Measurements from ENCODE around the gene ATXN7L1. TPM values are rescaled to one million over a fixed set of nuclear protein-coding genes. Genes with fewer than 3 reads are reported as not detected.

Gene ATXN7L1
- total RNA-seq, 1 experiment from 2014 or later = 6.2 TPM

- H3K27me3 ChIP-seq = no peaks in the 10 kb centered on the region
- H3K9me3 ChIP-seq (replicated peaks) = no peaks in the 10 kb centered on the region
- H3K4me3 ChIP-seq = no peak overlapping the region
- peaks cover 21% of the 10 kb centered on the region for H3K4me1 ChIP-seq
- DNase-seq = no peak
- no peaks in the 10 kb centered on the region for H3K36me3 ChIP-seq
- no peak overlapping the region for H3K27ac ChIP-seq
Measured at GRCh38 chr7:105764506-105764905, 111.9 kb downstream of the ATXN7L1 start.

- Histone ChIP-seq H3K4me3 (no peak overlapping the region), H3K9me3 (replicated peaks) (no peaks in the 10 kb centered on the region), H3K27me3 (no peaks in the 10 kb centered on the region), H3K36me3 (no peaks in the 10 kb centered on the region), H3K4me1 (peaks cover 4% of the 10 kb centered on the region), H3K27ac (no peak overlapping the region)
- DNase-seq = no peak
Measured at GRCh38 chr7:105760551-105761447, 115.6 kb downstream of the ATXN7L1 start.

- Histone ChIP-seq H3K4me3 (no peak overlapping the region), H3K27ac (no peak overlapping the region), H3K9me3 (replicated peaks) (no peaks in the 10 kb centered on the region), H3K4me1 (no peaks in the 10 kb centered on the region), H3K36me3 (no peaks in the 10 kb centered on the region), H3K27me3 (no peaks in the 10 kb centered on the region)
- peak; percentile 67 to 82 for DNase-seq
Measured at GRCh38 chr7:105759670-105760550, 116.5 kb downstream of the ATXN7L1 start.

- peaks cover 11% of the 10 kb centered on the region for H3K4me1 ChIP-seq
- no peak overlapping the region for H3K27ac ChIP-seq
- H3K4me3 ChIP-seq = no peak overlapping the region
- DNase-seq = no peak
- H3K9me3 ChIP-seq (replicated peaks) = no peaks in the 10 kb centered on the region
- no peaks in the 10 kb centered on the region for H3K27me3 ChIP-seq
- H3K36me3 ChIP-seq = no peaks in the 10 kb centered on the region
Measured at GRCh38 chr7:105756367-105756766, 120.0 kb downstream of the ATXN7L1 start.

GRCh38 chr7:105752671-105753275 lies 123.6 kb downstream of the ATXN7L1 start:
- H3K9me3 ChIP-seq (replicated peaks) = no peaks in the 10 kb centered on the region
- no peaks in the 10 kb centered on the region for H3K36me3 ChIP-seq
- H3K27ac ChIP-seq = no peak overlapping the region
- peak; percentile 39 to 73 for DNase-seq
- no peaks in the 10 kb centered on the region for H3K27me3 ChIP-seq
- H3K4me3 ChIP-seq = no peak overlapping the region
- H3K4me1 ChIP-seq = peaks cover 11% of the 10 kb centered on the region

GRCh38 chr7:105751054-105751453 lies 125.3 kb downstream of the ATXN7L1 start:
- Histone ChIP-seq H3K27me3 (no peaks in the 10 kb centered on the region), H3K4me1 (peaks cover 11% of the 10 kb centered on the region), H3K9me3 (replicated peaks) (no peaks in the 10 kb centered on the region), H3K4me3 (no peak overlapping the region), H3K36me3 (no peaks in the 10 kb centered on the region), H3K27ac (no peak overlapping the region)
- no peak for DNase-seq

GRCh38 chr7:105748701-105749100 lies 127.7 kb downstream of the ATXN7L1 start:
- no peaks in the 10 kb centered on the region for H3K27me3 ChIP-seq
- H3K4me3 ChIP-seq = no peak overlapping the region
- H3K36me3 ChIP-seq = no peaks in the 10 kb centered on the region
- no peak for DNase-seq
- no peak overlapping the region for H3K27ac ChIP-seq
- H3K4me1 ChIP-seq = peaks cover 11% of the 10 kb centered on the region
- H3K9me3 ChIP-seq (replicated peaks) = no peaks in the 10 kb centered on the region

GRCh38 chr7:105745681-105746330 lies 130.6 kb downstream of the ATXN7L1 start:
- Histone ChIP-seq H3K4me3 (no peak overlapping the region), H3K4me1 (no peaks in the 10 kb centered on the region), H3K27me3 (no peaks in the 10 kb centered on the region), H3K36me3 (no peaks in the 10 kb centered on the region), H3K27ac (no peak overlapping the region), H3K9me3 (replicated peaks) (no peaks in the 10 kb centered on the region)
- DNase-seq = no peak

GRCh38 chr7:105744258-105744657 lies 132.1 kb downstream of the ATXN7L1 start:
- Histone ChIP-seq H3K27ac (no peak overlapping the region), H3K27me3 (no peaks in the 10 kb centered on the region), H3K9me3 (replicated peaks) (no peaks in the 10 kb centered on the region), H3K36me3 (no peaks in the 10 kb centered on the region), H3K4me3 (no peak overlapping the region), H3K4me1 (no peaks in the 10 kb centered on the region)
- DNase-seq = no peak

- H3K27me3 ChIP-seq = no peaks in the 10 kb centered on the region
- H3K4me3 ChIP-seq = no peak overlapping the region
- no peaks in the 10 kb centered on the region for H3K36me3 ChIP-seq
- no peaks in the 10 kb centered on the region for H3K4me1 ChIP-seq
- DNase-seq = no peak
- H3K27ac ChIP-seq = no peak overlapping the region
- H3K9me3 ChIP-seq (replicated peaks) = no peaks in the 10 kb centered on the region
Measured at GRCh38 chr7:105743351-105744090, 132.9 kb downstream of the ATXN7L1 start.

GRCh38 chr7:105742787-105743186 lies 133.6 kb downstream of the ATXN7L1 start:
- Histone ChIP-seq H3K27me3 (no peaks in the 10 kb centered on the region), H3K36me3 (no peaks in the 10 kb centered on the region), H3K9me3 (replicated peaks) (no peaks in the 10 kb centered on the region), H3K4me3 (no peak overlapping the region), H3K4me1 (no peaks in the 10 kb centered on the region), H3K27ac (no peak overlapping the region)
- no peak for DNase-seq

GRCh38 chr7:105741982-105742381 lies 134.4 kb downstream of the ATXN7L1 start:
- Histone ChIP-seq H3K4me3 (no peak overlapping the region), H3K36me3 (no peaks in the 10 kb centered on the region), H3K27ac (no peak overlapping the region), H3K4me1 (no peaks in the 10 kb centered on the region), H3K27me3 (no peaks in the 10 kb centered on the region), H3K9me3 (replicated peaks) (no peaks in the 10 kb centered on the region)
- DNase-seq = no peak

- no peak for DNase-seq
- peaks cover 16% of the 10 kb centered on the region for H3K4me1 ChIP-seq
- H3K9me3 ChIP-seq (replicated peaks) = no peaks in the 10 kb centered on the region
- no peaks in the 10 kb centered on the region for H3K36me3 ChIP-seq
- no peak overlapping the region for H3K27ac ChIP-seq
- no peak overlapping the region for H3K4me3 ChIP-seq
- H3K27me3 ChIP-seq = no peaks in the 10 kb centered on the region
Measured at GRCh38 chr7:105738133-105738532, 138.3 kb downstream of the ATXN7L1 start.

- DNase-seq = peak; percentile 78 to 85
- no peaks in the 10 kb centered on the region for H3K36me3 ChIP-seq
- H3K4me3 ChIP-seq = peak overlapping the region; percentile 9
Measured at GRCh38 chr7:105734233-105734632, 142.2 kb downstream of the ATXN7L1 start.

More at GRCh38 chr7:105734233-105734632, 142.2 kb downstream of the ATXN7L1 start:
- Histone ChIP-seq H3K4me1 (peaks cover 22% of the 10 kb centered on the region), H3K27ac (peak overlapping the region; percentile 61), H3K9me3 (replicated peaks) (no peaks in the 10 kb centered on the region), H3K27me3 (no peaks in the 10 kb centered on the region)

Measured in SJCRH30 (cell line).